ENCODE measurements around the gene UBL7.

- TF ChIP-seq POLR2AphosphoS5 (IDR thresholded peaks at IDR 0.05; ENCODE audit: low read depth, low read length) (no peak), SIN3A (IDR thresholded peaks at IDR 0.05; ENCODE audit: borderline replicate concordance, insufficient read depth, low read length) (no peak), TAF1 (IDR thresholded peaks at IDR 0.05; ENCODE audit: borderline replicate concordance, insufficient read depth, low read length) (no peak), FOXP2 (optimal IDR thresholded peaks at IDR 0.05; ENCODE audit: borderline replicate concordance, extremely low read depth, extremely low read length, insufficient read depth) (no peak)
- TF ChIP-seq, protein P1, sequence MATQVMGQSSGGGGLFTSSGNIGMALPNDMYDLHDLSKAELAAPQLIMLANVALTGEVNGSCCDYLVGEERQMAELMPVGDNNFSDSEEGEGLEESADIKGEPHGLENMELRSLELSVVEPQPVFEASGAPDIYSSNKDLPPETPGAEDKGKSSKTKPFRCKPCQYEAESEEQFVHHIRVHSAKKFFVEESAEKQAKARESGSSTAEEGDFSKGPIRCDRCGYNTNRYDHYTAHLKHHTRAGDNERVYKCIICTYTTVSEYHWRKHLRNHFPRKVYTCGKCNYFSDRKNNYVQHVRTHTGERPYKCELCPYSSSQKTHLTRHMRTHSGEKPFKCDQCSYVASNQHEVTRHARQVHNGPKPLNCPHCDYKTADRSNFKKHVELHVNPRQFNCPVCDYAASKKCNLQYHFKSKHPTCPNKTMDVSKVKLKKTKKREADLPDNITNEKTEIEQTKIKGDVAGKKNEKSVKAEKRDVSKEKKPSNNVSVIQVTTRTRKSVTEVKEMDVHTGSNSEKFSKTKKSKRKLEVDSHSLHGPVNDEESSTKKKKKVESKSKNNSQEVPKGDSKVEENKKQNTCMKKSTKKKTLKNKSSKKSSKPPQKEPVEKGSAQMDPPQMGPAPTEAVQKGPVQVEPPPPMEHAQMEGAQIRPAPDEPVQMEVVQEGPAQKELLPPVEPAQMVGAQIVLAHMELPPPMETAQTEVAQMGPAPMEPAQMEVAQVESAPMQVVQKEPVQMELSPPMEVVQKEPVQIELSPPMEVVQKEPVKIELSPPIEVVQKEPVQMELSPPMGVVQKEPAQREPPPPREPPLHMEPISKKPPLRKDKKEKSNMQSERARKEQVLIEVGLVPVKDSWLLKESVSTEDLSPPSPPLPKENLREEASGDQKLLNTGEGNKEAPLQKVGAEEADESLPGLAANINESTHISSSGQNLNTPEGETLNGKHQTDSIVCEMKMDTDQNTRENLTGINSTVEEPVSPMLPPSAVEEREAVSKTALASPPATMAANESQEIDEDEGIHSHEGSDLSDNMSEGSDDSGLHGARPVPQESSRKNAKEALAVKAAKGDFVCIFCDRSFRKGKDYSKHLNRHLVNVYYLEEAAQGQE (IDR thresholded peaks at IDR 0.05; ENCODE audit: insufficient read depth in 1 of 2, low read depth in 2 of 2, low read length in 2 of 2), result no peak
Measured at GRCh38 chr15:74426404-74427281, 34.3 kb downstream of the UBL7 start.
